RWPE2 (cell line): ENCODE data around the gene EME2.
"Not testable (repeated sequence)": the region's sequence is repeated elsewhere in the genome, so short reads cannot be mapped to it uniquely, and the experiment has no call there.

Source experiments
- ATAC-seq: fragments of 200-7000 bp; cut with Tn5 transposase; 3 replicates; pipeline ENCODE4 v1.9.1; 2021; ENCODE audit warnings: low read depth
- DNase-seq: peaks from one replicate; pipeline ENCODE4 v3.0.0-alpha.2; 2020; ENCODE audit warnings: low spot score
- H3K27ac ChIP-seq: fragments of 450-650 bp; 2 replicates; pipeline ENCODE4 v1.5.1; 2017; ENCODE audit warnings: mild to moderate bottlenecking; ENCODE audit not compliant: poor library complexity, severe bottlenecking
- H3K27me3 ChIP-seq: fragments of 250-450 bp; sonication (Bioruptor Pico); 2 replicates; pipeline ENCODE4 v1.5.1; 2021; ENCODE audit warnings: mild to moderate bottlenecking, moderate library complexity; ENCODE audit not compliant: insufficient read depth, poor library complexity, severe bottlenecking
- H3K36me3 ChIP-seq: fragments of 250-450 bp; sonication (Bioruptor Pico); 2 replicates; pipeline ENCODE4 v1.5.1; 2020; ENCODE audit warnings: low read depth, mild to moderate bottlenecking, moderate library complexity
- H3K4me1 ChIP-seq: fragments of 250-450 bp; sonication (Bioruptor Pico); 2 replicates; pipeline ENCODE4 v1.5.1; 2021; ENCODE audit warnings: mild to moderate bottlenecking, moderate library complexity; ENCODE audit not compliant: insufficient read depth, poor library complexity, severe bottlenecking
- H3K4me3 ChIP-seq: fragments of 250-450 bp; sonication (Bioruptor Pico); 2 replicates; pipeline ENCODE4 v1.5.1; 2021; ENCODE audit warnings: mild to moderate bottlenecking, moderate library complexity; ENCODE audit not compliant: severe bottlenecking
- H3K9me3 ChIP-seq: fragments of 250-450 bp; sonication (Bioruptor Pico); 2 replicates; pipeline ENCODE4 v1.5.1; 2021; ENCODE audit warnings: mild to moderate bottlenecking, moderate library complexity; ENCODE audit not compliant: severe bottlenecking
- TF ChIP-seq, protein P1 (sequence below): fragments of 450-650 bp; IDR thresholded peaks from one replicate; pipeline ENCODE4 v1.5.1; 2017; ENCODE audit warnings: mild to moderate bottlenecking, moderate library complexity; ENCODE audit not compliant: poor library complexity, severe bottlenecking

The EME2 gene

DNA sequence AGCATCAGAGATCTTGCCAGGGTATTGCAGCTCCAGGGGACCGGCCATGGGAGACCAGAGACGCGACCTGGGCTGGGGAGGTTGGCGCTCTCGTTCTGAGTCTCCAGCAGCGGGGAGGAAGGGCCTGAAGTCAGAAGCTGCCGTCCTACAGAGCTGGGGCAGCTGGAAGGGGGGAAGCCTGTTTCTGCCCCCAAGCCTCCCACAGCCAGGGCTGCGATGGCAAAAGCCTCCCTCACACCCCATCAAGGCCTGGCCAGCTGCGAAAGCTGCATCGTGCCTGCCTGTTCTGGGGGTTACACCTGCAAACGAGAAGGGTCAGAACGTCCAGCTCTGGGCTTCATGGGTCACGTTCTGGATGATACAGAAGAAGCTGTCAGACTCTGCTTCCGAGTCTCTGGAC, 40.5 kb upstream of the EME2 start:
- no peak overlapping the region for H3K27ac ChIP-seq
- H3K36me3 ChIP-seq, result peaks cover 20% of the 10 kb centered on the region
- TF ChIP-seq, protein P1, sequence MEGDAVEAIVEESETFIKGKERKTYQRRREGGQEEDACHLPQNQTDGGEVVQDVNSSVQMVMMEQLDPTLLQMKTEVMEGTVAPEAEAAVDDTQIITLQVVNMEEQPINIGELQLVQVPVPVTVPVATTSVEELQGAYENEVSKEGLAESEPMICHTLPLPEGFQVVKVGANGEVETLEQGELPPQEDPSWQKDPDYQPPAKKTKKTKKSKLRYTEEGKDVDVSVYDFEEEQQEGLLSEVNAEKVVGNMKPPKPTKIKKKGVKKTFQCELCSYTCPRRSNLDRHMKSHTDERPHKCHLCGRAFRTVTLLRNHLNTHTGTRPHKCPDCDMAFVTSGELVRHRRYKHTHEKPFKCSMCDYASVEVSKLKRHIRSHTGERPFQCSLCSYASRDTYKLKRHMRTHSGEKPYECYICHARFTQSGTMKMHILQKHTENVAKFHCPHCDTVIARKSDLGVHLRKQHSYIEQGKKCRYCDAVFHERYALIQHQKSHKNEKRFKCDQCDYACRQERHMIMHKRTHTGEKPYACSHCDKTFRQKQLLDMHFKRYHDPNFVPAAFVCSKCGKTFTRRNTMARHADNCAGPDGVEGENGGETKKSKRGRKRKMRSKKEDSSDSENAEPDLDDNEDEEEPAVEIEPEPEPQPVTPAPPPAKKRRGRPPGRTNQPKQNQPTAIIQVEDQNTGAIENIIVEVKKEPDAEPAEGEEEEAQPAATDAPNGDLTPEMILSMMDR, result no peak
- no peaks in the 10 kb centered on the region for H3K27me3 ChIP-seq
- DNase-seq (no peak), ATAC-seq (no peak)
- no peaks in the 10 kb centered on the region for H3K4me1 ChIP-seq
- no peaks in the 10 kb centered on the region for H3K9me3 ChIP-seq
- H3K4me3 ChIP-seq, result no peak overlapping the region

DNA sequence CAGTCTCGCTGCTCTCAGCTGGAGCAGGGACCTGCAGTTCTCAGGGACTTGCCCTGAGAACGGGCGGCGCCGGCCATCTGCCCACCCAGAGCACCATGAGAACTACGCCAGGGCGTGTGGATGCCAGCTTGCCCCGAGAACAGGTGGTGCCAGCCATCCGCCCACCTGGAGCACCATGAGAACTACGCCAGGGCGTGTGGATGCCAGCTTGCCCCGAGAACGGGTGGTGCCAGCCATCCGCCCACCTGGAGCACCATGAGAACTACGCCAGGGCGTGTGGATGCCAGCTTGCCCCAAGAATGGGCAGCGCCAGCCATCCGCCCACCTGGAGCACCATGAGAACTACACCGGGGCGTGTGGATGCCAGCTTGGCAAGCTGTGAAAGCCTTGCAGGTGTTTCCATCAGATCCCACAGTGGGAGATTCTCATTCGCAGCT, 40.0 kb upstream of the EME2 start:
- peaks cover 20% of the 10 kb centered on the region for H3K36me3 ChIP-seq
- not testable (repeated sequence) for H3K4me3 ChIP-seq, DNase-seq, H3K27ac ChIP-seq, H3K27me3 ChIP-seq, ATAC-seq, H3K4me1 ChIP-seq, H3K9me3 ChIP-seq

DNA sequence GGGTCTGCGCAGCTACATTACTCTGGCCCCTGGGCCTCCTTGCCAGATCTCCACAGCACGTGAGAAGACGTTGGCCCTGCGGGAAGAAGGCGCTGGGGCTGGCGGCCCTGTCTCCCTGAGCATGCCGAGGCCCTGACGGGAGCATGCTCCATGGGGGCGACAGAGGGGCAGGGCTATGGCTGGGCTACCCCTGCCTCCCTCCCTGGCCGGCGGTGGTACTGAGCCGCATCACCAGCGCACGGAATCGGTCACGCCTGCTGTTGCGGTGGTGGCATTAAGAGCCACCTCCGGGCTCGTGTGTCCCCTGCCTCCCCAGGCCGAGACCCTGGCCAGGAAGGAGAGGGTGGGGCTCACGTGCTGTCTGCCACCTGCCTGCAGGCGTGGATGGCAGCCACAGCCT, 38.5 kb upstream of the EME2 start:
- TF ChIP-seq, protein P1, result no peak
- Histone ChIP-seq H3K36me3 (peaks cover 20% of the 10 kb centered on the region), H3K4me3 (no peak overlapping the region), H3K9me3 (no peaks in the 10 kb centered on the region), H3K27me3 (no peaks in the 10 kb centered on the region), H3K4me1 (no peaks in the 10 kb centered on the region), H3K27ac (no peak overlapping the region)
- DNase-seq (no peak), ATAC-seq (no peak)

DNA sequence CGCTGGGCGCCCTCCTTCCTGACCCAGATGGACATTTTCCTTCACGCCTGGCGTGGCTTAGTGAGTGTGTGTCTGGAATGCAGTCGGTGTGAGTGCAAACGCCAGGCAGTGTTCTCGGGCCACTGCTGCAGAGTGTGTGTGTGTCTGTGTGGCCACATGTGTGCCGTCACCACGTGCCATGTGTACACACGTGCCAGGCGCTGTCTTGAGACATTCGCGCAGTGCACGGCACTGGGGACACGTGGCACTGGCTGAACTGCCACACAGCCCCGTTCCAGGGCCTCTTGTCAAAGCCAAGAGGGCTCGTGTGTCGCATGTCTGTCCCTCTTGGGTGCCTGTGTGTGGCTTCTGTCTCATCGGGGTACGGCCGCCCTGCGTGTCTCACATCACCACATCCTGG, 37.8 kb upstream of the EME2 start:
- H3K4me3 ChIP-seq, result no peak overlapping the region
- H3K36me3 ChIP-seq, result peaks cover 20% of the 10 kb centered on the region
- ATAC-seq, result no peak; the same call in 2 of the 3 replicates
- no peak overlapping the region for H3K27ac ChIP-seq
- H3K4me1 ChIP-seq, result no peaks in the 10 kb centered on the region
- no peaks in the 10 kb centered on the region for H3K27me3 ChIP-seq
- no peaks in the 10 kb centered on the region for H3K9me3 ChIP-seq
- no peak for DNase-seq
- TF ChIP-seq, protein P1, result no peak

DNA sequence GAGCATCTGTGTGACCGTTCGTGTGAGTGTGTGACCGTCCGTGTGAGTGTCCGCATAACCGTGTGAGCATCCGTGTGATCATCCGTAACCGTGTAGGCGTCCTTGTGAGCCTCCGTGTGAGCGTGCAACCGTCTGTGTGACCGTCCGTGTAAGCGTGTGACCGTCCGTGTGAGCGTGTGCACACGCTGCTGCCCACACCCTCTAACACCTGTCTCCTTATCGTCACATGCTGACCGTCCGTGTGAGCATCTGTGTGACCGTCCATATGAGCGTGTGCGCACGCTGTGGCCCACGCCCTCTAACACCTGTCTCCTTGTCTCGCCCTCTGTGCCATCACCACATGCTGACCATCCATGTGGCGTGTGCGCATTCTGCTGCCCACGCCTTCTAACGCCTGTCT, 32.4 kb upstream of the EME2 start:
- H3K36me3 ChIP-seq, result peaks cover 4% of the 10 kb centered on the region; the same call in 1 of the 2 replicates
- ATAC-seq, result no peak
- peaks cover 6% of the 10 kb centered on the region for H3K4me1 ChIP-seq

More for the DNA sequence above, 32.4 kb upstream of the EME2 start:
- H3K9me3 ChIP-seq, result no peaks in the 10 kb centered on the region
- no peak overlapping the region for H3K27ac ChIP-seq
- no peaks in the 10 kb centered on the region for H3K27me3 ChIP-seq
- H3K4me3 ChIP-seq, result no peak overlapping the region
- DNase-seq, result no peak
- TF ChIP-seq, protein P1, result no peak
